Activated naive CD8-positive, alpha-beta T cell (primary cell): ENCODE measurements around the gene REM2.
A peak's percentile ranks its signal among the peaks of the same experiment; 100 is the strongest.
"Not testable (repeated sequence)": the region's sequence is repeated elsewhere in the genome, so short reads cannot be mapped to it uniquely, and the experiment has no call there.

Experiments
- H3K27ac Mint-ChIP-seq: one replicate; pipeline ENCODE4 v1.8.0; 2021; ENCODE audit warnings: mixed read lengths
- H3K27me3 Mint-ChIP-seq: one replicate; pipeline ENCODE4 v1.8.0; 2021; ENCODE audit warnings: mixed read lengths
- H3K36me3 Mint-ChIP-seq: one replicate; pipeline ENCODE4 v1.8.0; 2021; ENCODE audit warnings: mixed read lengths
- H3K4me1 Mint-ChIP-seq: one replicate; pipeline ENCODE4 v1.8.0; 2021; ENCODE audit warnings: low read depth, mixed read lengths
- H3K4me3 Mint-ChIP-seq: one replicate; pipeline ENCODE4 v1.8.0; 2021; ENCODE audit warnings: mild to moderate bottlenecking, mixed read lengths
- H3K9me3 Mint-ChIP-seq: one replicate; pipeline ENCODE4 v1.8.0; 2021; ENCODE audit warnings: low read depth, mixed read lengths

Gene REM2

DNA sequence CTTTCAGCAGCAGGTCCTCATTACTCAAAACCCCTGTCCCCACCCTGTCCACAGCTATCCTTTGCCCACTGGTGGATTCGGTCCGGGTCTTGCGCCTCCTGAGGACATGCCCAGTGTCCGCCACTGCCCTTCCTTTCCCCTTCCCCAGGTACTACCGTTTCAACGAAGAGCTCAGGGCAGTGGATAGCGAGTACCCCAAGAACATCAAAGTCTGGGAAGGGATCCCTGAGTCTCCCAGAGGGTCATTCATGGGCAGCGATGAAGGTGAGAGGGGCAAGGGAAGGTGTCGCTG is 38.0 kb upstream of the REM2 start:
- H3K36me3 Mint-ChIP-seq: no peaks in the 10 kb centered on the region
- H3K4me3 Mint-ChIP-seq: no peak overlapping the region
- peaks cover 3% of the 10 kb centered on the region for H3K27me3 Mint-ChIP-seq
- no peaks in the 10 kb centered on the region for H3K4me1 Mint-ChIP-seq
- H3K9me3 Mint-ChIP-seq: no peaks in the 10 kb centered on the region
- H3K27ac Mint-ChIP-seq: no peak overlapping the region

DNA sequence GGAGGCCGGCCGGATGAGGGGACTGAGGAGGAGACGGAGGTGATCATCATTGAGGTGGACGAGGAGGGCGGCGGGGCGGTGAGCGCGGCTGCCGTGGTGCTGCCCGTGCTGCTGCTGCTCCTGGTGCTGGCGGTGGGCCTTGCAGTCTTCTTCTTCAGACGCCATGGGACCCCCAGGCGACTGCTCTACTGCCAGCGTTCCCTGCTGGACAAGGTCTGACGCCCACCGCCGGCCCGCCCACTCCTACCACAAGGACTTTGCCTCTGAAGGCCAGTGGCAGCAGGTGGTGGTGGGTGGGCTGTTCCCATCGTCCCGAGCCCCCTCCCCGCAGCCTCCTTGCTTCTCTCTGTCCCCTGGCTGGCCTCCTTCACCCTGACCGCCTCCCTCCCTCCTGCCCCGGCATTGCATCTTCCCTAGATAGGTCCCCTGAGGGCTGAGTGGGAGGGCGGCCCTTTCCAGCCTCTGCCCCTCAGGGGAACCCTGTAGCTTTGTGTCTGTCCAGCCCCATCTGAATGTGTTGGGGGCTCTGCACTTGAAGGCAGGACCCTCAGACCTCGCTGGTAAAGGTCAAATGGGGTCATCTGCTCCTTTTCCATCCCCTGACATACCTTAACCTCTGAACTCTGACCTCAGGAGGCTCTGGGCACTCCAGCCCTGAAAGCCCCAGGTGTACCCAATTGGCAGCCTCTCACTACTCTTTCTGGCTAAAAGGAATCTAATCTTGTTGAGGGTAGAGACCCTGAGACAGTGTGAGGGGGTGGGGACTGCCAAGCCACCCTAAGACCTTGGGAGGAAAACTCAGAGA is 37.0 kb upstream of the REM2 start:
- Mint-ChIP-seq H3K27ac (no peak overlapping the region), H3K4me3 (no peak overlapping the region)

DNA sequence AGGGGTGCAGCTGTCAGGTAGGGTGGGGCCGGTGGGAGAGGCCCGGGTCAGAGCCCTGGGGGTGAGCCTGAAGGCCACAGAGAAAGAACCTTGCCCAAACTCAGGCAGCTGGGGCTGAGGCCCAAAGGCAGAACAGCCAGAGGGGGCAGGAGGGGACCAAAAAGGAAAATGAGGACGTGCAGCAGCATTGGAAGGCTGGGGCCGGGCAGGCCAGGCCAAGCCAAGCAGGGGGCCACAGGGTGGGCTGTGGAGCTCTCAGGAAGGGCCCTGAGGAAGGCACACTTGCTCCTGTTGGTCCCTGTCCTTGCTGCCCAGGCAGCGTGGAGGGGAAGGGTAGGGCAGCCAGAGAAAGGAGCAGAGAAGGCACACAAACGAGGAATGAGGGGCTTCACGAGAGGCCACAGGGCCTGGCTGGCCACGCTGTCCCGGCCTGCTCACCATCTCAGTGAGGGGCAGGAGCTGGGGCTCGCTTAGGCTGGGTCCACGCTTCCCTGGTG is 36.2 kb upstream of the REM2 start:
- no peaks in the 10 kb centered on the region for H3K36me3 Mint-ChIP-seq
- no peaks in the 10 kb centered on the region for H3K4me1 Mint-ChIP-seq
- no peaks in the 10 kb centered on the region for H3K9me3 Mint-ChIP-seq
- no peak overlapping the region for H3K4me3 Mint-ChIP-seq
- peaks cover 3% of the 10 kb centered on the region for H3K27me3 Mint-ChIP-seq
- H3K27ac Mint-ChIP-seq: no peak overlapping the region

More for the DNA sequence above, 37.0 kb upstream of the REM2 start:
- H3K27me3 Mint-ChIP-seq: peaks cover 3% of the 10 kb centered on the region
- no peaks in the 10 kb centered on the region for H3K4me1 Mint-ChIP-seq
- no peaks in the 10 kb centered on the region for H3K36me3 Mint-ChIP-seq
- no peaks in the 10 kb centered on the region for H3K9me3 Mint-ChIP-seq

DNA sequence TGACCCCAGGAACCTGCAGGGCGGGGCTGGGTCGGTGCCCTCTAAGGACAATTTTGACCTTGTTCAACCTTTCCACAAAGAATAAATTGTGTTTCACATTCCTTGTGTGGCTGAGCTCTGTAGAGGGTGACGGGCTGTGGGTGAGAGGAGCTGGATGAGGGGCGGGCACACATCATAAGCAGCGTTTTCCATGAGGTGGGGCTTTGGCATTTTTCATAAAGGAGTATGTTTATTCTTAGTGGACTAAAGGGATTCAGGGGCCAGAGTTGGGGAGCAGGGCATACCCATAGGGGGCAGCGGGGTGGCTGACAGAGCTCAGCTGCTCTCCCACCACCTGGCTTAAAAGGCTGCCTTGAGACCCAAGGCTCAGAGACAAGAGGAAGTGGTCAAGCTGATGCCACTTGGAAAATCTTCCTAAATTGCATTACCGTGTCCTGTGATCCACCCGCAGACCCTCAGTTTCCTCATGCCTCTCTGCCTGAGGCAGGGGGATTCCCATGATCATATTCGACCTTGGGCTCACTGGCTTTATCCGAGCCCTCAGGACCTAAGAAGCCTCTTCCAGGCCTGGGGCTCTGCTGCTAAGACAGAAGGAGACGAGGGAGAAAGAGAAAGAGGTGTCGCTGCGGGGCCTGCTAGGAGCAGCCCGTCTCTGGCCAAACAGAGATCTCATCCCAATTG is 35.2 kb upstream of the REM2 start:
- peaks cover 3% of the 10 kb centered on the region for H3K27me3 Mint-ChIP-seq
- H3K4me1 Mint-ChIP-seq: peaks cover 1% of the 10 kb centered on the region
- no peak overlapping the region for H3K27ac Mint-ChIP-seq
- H3K4me3 Mint-ChIP-seq: no peak overlapping the region
- no peaks in the 10 kb centered on the region for H3K9me3 Mint-ChIP-seq
- no peaks in the 10 kb centered on the region for H3K36me3 Mint-ChIP-seq

DNA sequence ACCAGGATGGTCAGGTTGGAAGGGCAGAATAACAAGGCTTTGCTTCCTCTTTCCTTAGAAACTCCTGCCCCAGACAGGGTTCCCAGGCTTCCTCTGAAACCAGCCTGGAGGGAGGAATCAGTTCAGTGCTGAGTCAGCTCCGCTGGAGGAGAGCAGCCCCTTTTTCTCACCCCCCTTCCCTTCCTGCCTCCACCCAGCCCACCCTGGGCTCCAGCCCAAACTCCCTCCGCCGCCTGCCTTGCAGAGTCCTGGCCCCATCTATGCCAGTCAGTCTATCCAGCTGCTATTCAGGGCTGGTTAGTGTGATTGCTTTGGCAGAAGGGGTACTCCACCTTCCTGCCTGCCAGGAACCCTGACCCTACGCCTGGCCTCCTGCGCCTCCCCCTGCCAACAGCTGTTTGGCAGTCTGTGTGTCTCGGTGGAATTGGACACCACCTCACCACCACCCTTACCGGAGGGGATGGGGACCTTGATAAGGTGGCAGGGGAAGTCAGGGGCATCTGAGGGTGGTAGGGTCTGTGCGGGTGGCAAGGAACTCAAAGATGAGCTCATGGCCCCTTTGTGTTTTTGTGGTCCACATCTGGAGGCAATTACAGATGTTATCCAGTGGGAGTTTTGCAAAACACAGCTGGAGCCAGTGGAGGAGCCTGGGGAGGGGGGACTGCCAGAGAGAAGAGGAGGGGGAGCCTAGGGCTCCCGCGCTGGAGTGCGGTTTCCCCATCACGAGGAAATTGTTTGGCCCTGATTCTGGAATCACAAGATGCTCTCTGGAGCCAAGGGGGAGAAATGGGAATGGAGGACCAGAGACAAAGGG is 34.5 kb upstream of the REM2 start:
- peaks cover 3% of the 10 kb centered on the region for H3K4me1 Mint-ChIP-seq
- H3K9me3 Mint-ChIP-seq: no peaks in the 10 kb centered on the region
- no peak overlapping the region for H3K4me3 Mint-ChIP-seq
- H3K36me3 Mint-ChIP-seq: no peaks in the 10 kb centered on the region
- H3K27me3 Mint-ChIP-seq: peaks cover 3% of the 10 kb centered on the region
- H3K27ac Mint-ChIP-seq: no peak overlapping the region

DNA sequence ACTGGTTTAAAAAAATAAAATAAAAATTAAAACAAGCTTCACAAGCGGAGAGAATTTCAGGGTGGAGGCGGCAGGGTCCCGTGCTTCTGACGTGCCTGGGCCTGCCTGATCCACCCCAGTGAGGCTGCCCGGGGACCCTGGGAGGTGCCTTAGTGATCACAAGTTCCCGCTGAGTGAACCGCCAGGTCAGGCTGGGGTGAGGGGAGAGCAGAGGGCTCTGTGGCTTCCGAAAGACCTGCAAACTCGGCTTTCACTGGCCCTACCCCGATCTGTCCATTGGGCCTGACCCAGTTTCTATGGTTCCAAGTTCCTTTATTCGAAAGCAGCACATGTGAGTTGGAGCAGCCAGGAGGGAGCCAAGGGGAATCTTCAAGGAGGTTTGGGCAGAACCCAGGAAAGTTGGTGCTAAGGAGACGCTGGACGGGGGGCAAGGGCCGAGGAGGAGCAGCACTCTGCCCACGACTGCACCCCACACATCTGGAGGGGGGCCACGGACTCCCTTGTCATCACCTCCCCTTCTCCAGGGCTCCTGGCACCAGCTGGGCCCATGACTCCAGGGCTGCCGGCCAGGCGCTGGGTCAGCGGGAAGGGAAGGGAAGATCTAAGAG is 33.7 kb upstream of the REM2 start:
- Mint-ChIP-seq H3K4me1 (peaks cover 3% of the 10 kb centered on the region), H3K27me3 (peaks cover 3% of the 10 kb centered on the region), H3K36me3 (no peaks in the 10 kb centered on the region), H3K9me3 (no peaks in the 10 kb centered on the region), H3K27ac (no peak overlapping the region), H3K4me3 (no peak overlapping the region)

DNA sequence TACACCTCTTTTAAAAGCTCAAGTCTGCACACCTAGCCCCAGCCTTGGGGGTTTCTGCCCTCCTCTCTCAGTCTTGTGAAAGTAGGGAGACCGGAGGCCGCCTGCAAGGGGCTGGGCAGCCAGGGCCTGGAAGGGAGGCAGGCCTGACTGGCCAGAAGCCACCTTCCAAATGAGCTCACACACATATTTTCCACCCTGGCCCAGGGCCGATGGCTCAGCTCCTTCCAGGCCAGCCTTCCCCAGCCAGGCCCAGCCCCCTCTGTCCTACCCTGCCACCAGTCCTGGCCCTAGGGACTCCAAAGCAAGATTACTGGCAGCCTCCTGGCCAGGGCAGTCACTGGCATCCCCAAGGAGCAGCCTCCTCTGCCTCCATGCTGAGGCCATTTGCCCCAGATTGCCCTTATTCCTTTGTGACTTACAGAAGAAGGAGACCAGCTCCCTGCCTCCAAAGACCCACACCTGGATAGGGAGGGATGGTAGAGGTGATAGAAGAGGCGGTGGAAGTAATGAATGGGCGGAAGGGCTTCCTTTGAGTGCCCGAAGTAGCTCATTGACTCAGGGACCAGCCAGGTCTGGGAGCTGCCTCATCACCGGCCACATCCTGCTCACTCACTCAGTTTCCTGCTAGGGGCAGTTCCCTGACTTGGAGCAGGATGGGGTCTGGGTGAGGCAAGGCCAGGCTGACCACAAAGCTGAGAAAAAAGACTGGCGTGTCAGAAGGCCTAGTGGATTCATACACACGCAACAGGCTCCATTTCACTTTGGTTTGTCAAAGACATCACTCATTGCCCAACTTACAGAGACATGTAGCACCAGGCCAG is 31.9 kb upstream of the REM2 start:
- peaks cover 9% of the 10 kb centered on the region for H3K4me1 Mint-ChIP-seq
- H3K9me3 Mint-ChIP-seq: no peaks in the 10 kb centered on the region
- peaks cover under 1% of the 10 kb centered on the region for H3K36me3 Mint-ChIP-seq
- no peak overlapping the region for H3K27ac Mint-ChIP-seq
- H3K27me3 Mint-ChIP-seq: peaks cover 5% of the 10 kb centered on the region
- H3K4me3 Mint-ChIP-seq: no peak overlapping the region

DNA sequence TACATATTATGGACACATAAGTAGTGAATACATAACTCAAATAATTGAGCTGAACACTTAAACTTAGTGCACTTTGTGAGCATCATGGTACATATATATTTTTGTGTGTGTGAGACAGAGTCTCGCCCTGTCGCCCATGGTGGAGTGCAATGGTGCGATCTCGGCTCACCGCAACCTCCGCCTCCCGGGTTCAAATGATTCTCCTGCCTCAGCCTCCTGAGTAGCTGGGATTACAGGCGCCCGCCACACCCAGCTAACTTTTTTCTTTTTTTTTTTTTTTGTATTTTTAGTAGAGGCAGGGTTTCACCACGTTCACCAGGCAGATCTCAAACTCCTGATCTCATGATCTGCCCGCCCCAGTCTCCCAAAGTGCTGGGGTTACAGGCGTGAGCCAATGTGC is 30.8 kb upstream of the REM2 start:
- not testable (repeated sequence) for H3K4me3 Mint-ChIP-seq, H3K27me3 Mint-ChIP-seq, H3K9me3 Mint-ChIP-seq, H3K27ac Mint-ChIP-seq, H3K36me3 Mint-ChIP-seq
- peaks cover 12% of the 10 kb centered on the region for H3K4me1 Mint-ChIP-seq

DNA sequence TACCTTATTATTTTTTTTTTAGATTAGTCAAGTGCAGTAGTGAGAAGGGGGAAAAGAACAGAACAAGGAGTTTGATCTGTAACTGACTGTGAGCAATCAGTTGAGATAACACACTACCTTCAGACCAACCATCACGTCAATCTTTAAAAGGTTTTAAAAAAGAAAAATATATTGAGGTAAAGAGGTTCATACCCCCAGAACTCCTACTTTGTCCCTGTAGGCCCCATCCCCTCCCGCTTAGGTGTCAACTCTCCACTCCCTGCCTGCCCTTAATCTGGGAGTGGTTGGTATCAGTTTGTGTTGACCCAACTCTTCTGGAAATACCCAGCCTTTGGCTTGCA is 30.5 kb upstream of the REM2 start:
- no peak overlapping the region for H3K4me3 Mint-ChIP-seq
- H3K27ac Mint-ChIP-seq: peak overlapping the region; percentile 61
- no peaks in the 10 kb centered on the region for H3K9me3 Mint-ChIP-seq
- peaks cover 6% of the 10 kb centered on the region for H3K27me3 Mint-ChIP-seq
- H3K36me3 Mint-ChIP-seq: peaks cover 3% of the 10 kb centered on the region
- peaks cover 14% of the 10 kb centered on the region for H3K4me1 Mint-ChIP-seq

DNA sequence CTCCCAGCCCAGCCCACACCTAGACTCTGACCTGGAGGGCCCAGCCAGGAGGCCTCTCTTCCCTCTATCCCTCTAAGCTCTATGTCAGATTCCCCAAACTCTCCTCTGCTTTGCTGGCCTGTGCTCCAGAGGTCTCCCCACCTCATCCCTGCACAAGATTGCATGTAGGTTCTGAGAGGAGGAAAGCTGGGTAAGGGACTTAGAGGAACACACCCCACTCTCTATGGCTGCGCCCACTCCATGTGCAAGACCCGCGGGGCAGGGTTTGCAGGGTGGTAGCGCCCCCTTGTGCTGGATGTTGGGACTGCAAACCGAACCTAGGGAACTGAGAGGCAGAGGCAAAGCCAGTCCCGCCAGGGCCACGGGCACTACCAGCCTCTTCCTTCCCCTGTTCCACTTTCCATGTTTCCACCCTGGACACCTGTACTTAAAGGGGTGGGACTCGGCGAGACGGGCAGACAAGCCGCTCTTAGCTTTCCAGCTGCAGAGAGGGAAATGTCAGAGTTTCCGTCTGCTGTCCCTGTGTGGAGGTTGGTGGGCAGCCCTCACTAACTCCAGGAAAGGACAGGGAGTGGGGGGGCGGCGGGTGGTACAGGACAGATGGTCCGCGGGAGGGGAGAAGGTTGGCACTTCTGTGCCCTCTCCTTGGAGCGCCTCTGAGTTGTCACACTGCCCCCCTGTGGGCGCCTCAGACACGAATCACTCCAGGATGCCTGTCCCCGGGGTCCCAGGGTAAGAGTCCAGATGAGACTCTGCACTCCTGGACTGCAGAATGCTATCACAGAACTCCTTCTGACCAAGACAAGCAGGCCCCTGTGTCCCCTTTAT is 29.9 kb upstream of the REM2 start:
- Mint-ChIP-seq H3K36me3 (peaks cover 3% of the 10 kb centered on the region), H3K4me1 (peaks cover 17% of the 10 kb centered on the region), H3K9me3 (no peaks in the 10 kb centered on the region), H3K4me3 (peak overlapping the region; percentile 82), H3K27me3 (peaks cover 4% of the 10 kb centered on the region), H3K27ac (peak overlapping the region; percentile 61)

DNA sequence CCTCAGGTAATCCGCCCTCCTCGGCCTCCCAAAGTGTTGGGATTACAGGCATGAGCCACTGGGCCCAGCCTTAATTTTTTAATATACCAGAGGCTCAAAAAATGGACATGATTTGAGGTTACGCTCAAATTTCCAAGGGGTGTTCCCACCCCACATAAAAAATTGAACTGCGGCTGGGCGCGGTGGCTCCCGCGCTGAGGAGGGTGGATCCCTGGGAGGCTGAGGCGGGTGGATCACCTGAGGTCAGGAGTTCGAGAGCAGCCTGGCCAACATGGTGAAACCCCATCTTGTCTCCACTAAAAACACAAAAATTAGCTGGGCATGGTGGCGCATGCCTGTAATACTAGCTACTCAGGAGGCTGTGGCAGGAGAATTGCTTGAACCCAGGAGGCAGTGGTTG is 28.7 kb upstream of the REM2 start:
- H3K9me3 Mint-ChIP-seq, H3K36me3 Mint-ChIP-seq, H3K4me3 Mint-ChIP-seq, H3K27me3 Mint-ChIP-seq, H3K27ac Mint-ChIP-seq: not testable (repeated sequence)
- peaks cover 25% of the 10 kb centered on the region for H3K4me1 Mint-ChIP-seq

DNA sequence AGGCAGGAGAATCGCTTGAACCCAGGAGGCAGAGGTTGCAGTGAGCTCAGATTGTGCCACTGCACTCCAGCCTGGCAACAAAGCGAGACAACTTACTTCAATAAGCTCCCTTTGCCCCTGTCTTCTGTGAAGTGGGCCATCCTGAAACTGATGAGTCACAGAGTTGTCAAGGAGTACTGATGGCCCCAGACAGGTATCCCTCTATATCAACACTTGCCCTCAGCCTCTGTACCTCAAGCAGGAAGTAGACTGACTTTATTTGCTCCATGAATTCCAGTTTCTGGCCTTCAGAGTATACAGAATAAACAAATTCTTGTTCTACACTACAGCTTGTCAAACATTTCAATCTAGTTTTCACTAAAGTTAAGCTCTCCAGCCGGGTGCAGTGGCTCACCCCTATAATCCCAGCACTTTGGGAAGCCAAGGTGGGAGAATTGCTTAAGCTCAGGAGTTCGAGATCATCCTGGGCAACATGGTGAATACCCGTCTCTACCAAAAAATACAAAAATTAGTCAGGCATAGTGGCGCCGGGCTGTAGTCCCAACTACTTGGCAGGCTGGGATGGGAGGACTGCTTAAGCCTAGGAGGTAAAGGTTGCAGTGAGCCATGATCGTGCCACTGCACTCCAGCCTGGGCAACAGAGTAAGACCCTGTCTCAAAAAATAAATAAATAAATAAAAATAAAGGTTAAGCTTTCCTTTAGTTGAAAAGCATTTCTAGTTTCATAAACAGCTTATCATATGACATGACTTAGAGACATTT is 27.9 kb upstream of the REM2 start:
- H3K27ac Mint-ChIP-seq: no peak overlapping the region
- peaks cover 25% of the 10 kb centered on the region for H3K4me1 Mint-ChIP-seq
- H3K36me3 Mint-ChIP-seq: peaks cover 3% of the 10 kb centered on the region
- H3K9me3 Mint-ChIP-seq: no peaks in the 10 kb centered on the region
- H3K27me3 Mint-ChIP-seq: peaks cover 4% of the 10 kb centered on the region
- peak overlapping the region; percentile 20 for H3K4me3 Mint-ChIP-seq

DNA sequence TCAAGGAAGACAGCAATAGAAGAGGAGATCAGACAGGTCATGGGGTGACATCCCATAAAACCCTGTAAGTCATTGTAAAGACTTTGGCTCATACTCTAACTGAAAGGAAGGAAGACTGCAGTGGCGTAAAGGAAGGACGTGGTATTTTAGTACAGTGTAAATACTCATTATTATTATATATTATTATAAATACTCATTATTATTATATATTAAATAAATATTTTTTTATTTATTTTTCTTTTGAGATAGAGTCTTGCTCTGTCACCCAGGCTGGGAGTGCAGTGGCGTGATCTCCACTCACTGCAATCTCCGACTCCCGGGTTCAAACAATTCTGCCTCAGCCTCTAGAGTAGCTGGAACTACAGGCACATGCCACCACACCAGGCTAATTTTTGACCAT is 26.6 kb upstream of the REM2 start:
- Mint-ChIP-seq H3K36me3 (peaks cover 5% of the 10 kb centered on the region), H3K27ac (no peak overlapping the region), H3K4me3 (no peak overlapping the region), H3K27me3 (peaks cover 6% of the 10 kb centered on the region), H3K4me1 (peaks cover 25% of the 10 kb centered on the region), H3K9me3 (no peaks in the 10 kb centered on the region)
